Right lobe of liver (tissue), 4 donors: ENCODE measurements around the gene CYTH4.

Experiments used
- CTCF ChIP-seq, 4 donors: fragments of 200-600 bp in 3 of 4; fragments of 450-650 bp in 1 of 4; IDR thresholded peaks; one replicate each; pipeline versions ENCODE4 v1.5.1 to v1.8.0; 2016 to 2022; ENCODE audit warnings: antibody characterized with exemption in 4 of 4, mild to moderate bottlenecking in 2 of 4
- POLR2A ChIP-seq: fragments of 450-650 bp; IDR thresholded peaks from one replicate; pipeline ENCODE4 v1.6.1; 2017; ENCODE audit warnings: antibody characterized with exemption, mild to moderate bottlenecking
- donor health status: DM: no; HTN: no; CAD: no.
- donor health status: DM: no; HTN: no; CAD: no.
- donor health status: DM: no; HTN: yes; CAD: no.

GRCh38 chr22:37258005-37258752 lies 24.1 kb upstream of the CYTH4 start:
- TF ChIP-seq POLR2A = no peak
- no peak for TF ChIP-seq CTCF (IDR thresholded peaks at IDR 0.05)
